Measurements from ENCODE around the gene AADAT. TPM values are rescaled to one million over a fixed set of nuclear protein-coding genes. Genes with fewer than 3 reads are reported as not detected.

Gene AADAT
- total and polyA plus RNA-seq, 9 of the 15 experiments (the other 6 are each of a cell fraction or from before 2014, with no cell fraction given), result 0.06 to 0.07 TPM; not detected in 7

DNA sequence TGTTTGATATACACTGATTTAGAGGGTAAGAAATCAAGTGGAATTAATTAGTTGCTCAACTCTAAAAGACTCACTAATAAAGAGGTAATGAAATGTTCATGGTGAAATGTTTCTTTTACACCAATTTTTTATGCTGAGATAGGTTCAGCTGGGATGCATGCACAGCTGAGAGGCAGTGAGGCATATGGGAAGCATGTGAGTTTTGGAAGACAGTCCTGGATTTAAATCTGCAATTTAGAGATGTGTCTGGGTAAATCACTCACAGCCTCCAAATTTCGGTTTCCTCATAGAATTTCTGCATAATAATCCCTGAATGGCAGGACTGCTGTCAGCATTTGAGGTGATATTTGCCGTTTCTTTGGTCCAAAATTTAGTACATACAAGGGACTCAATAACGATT, 48.2 kb upstream of the AADAT start (continued):
- TF ChIP-seq, protein P1, sequence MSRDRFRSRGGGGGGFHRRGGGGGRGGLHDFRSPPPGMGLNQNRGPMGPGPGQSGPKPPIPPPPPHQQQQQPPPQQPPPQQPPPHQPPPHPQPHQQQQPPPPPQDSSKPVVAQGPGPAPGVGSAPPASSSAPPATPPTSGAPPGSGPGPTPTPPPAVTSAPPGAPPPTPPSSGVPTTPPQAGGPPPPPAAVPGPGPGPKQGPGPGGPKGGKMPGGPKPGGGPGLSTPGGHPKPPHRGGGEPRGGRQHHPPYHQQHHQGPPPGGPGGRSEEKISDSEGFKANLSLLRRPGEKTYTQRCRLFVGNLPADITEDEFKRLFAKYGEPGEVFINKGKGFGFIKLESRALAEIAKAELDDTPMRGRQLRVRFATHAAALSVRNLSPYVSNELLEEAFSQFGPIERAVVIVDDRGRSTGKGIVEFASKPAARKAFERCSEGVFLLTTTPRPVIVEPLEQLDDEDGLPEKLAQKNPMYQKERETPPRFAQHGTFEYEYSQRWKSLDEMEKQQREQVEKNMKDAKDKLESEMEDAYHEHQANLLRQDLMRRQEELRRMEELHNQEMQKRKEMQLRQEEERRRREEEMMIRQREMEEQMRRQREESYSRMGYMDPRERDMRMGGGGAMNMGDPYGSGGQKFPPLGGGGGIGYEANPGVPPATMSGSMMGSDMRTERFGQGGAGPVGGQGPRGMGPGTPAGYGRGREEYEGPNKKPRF (IDR thresholded peaks at IDR 0.05; ENCODE audit: low read depth, low read length), result no peak
- TF ChIP-seq, protein P2, sequence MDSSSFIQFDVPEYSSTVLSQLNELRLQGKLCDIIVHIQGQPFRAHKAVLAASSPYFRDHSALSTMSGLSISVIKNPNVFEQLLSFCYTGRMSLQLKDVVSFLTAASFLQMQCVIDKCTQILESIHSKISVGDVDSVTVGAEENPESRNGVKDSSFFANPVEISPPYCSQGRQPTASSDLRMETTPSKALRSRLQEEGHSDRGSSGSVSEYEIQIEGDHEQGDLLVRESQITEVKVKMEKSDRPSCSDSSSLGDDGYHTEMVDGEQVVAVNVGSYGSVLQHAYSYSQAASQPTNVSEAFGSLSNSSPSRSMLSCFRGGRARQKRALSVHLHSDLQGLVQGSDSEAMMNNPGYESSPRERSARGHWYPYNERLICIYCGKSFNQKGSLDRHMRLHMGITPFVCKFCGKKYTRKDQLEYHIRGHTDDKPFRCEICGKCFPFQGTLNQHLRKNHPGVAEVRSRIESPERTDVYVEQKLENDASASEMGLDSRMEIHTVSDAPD (CRISPR knock-in tag; IDR thresholded peaks at IDR 0.05), result no peak
- TF ChIP-seq ARID1B (IDR thresholded peaks at IDR 0.05) (no peak), CREBBP (IDR thresholded peaks at IDR 0.05; ENCODE audit: low read depth, low read length) (no peak), ZNF644 (tag; IDR thresholded peaks at IDR 0.05; ENCODE audit: low read depth) (no peak), ZNF699 (CRISPR knock-in tag; IDR thresholded peaks at IDR 0.05; ENCODE audit: insufficient replicate concordance) (no peak), FOXJ2 (tag; IDR thresholded peaks at IDR 0.05) (no peak)
- TF ChIP-seq, protein P3, sequence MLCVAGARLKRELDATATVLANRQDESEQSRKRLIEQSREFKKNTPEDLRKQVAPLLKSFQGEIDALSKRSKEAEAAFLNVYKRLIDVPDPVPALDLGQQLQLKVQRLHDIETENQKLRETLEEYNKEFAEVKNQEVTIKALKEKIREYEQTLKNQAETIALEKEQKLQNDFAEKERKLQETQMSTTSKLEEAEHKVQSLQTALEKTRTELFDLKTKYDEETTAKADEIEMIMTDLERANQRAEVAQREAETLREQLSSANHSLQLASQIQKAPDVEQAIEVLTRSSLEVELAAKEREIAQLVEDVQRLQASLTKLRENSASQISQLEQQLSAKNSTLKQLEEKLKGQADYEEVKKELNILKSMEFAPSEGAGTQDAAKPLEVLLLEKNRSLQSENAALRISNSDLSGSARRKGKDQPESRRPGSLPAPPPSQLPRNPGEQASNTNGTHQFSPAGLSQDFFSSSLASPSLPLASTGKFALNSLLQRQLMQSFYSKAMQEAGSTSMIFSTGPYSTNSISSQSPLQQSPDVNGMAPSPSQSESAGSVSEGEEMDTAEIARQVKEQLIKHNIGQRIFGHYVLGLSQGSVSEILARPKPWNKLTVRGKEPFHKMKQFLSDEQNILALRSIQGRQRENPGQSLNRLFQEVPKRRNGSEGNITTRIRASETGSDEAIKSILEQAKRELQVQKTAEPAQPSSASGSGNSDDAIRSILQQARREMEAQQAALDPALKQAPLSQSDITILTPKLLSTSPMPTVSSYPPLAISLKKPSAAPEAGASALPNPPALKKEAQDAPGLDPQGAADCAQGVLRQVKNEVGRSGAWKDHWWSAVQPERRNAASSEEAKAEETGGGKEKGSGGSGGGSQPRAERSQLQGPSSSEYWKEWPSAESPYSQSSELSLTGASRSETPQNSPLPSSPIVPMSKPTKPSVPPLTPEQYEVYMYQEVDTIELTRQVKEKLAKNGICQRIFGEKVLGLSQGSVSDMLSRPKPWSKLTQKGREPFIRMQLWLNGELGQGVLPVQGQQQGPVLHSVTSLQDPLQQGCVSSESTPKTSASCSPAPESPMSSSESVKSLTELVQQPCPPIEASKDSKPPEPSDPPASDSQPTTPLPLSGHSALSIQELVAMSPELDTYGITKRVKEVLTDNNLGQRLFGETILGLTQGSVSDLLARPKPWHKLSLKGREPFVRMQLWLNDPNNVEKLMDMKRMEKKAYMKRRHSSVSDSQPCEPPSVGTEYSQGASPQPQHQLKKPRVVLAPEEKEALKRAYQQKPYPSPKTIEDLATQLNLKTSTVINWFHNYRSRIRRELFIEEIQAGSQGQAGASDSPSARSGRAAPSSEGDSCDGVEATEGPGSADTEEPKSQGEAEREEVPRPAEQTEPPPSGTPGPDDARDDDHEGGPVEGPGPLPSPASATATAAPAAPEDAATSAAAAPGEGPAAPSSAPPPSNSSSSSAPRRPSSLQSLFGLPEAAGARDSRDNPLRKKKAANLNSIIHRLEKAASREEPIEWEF (CRISPR knock-in tag; IDR thresholded peaks at IDR 0.05), result no peak
- TF ChIP-seq, protein P4, sequence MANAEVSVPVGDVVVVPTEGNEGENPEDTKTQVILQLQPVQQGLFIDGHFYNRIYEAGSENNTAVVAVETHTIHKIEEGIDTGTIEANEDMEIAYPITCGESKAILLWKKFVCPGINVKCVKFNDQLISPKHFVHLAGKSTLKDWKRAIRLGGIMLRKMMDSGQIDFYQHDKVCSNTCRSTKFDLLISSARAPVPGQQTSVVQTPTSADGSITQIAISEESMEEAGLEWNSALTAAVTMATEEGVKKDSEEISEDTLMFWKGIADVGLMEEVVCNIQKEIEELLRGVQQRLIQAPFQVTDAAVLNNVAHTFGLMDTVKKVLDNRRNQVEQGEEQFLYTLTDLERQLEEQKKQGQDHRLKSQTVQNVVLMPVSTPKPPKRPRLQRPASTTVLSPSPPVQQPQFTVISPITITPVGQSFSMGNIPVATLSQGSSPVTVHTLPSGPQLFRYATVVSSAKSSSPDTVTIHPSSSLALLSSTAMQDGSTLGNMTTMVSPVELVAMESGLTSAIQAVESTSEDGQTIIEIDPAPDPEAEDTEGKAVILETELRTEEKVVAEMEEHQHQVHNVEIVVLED (CRISPR knock-in tag; IDR thresholded peaks at IDR 0.05), result no peak

All from K562 (cell line).